Measurements from ENCODE around the gene FIGN.

DNA sequence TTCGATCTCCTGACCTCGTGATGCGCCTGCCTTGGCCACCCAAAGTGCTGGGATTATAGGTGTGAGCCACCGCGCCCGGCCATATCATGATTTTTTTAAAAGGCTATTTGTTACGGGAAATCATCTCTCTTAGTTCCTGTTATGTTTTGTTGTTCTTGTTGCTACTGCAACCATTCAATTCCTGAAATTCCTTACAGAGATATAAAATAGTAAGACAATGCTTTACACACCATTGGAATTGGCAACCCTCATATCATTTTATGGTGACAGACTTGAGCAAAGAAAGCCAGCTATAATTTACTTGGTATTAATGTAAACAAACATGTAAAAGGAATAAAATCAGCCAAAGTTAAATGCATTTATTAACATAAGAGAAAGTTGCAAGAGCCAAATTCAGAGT, 163.0 kb downstream of the FIGN start:
- TF ChIP-seq, protein P1, sequence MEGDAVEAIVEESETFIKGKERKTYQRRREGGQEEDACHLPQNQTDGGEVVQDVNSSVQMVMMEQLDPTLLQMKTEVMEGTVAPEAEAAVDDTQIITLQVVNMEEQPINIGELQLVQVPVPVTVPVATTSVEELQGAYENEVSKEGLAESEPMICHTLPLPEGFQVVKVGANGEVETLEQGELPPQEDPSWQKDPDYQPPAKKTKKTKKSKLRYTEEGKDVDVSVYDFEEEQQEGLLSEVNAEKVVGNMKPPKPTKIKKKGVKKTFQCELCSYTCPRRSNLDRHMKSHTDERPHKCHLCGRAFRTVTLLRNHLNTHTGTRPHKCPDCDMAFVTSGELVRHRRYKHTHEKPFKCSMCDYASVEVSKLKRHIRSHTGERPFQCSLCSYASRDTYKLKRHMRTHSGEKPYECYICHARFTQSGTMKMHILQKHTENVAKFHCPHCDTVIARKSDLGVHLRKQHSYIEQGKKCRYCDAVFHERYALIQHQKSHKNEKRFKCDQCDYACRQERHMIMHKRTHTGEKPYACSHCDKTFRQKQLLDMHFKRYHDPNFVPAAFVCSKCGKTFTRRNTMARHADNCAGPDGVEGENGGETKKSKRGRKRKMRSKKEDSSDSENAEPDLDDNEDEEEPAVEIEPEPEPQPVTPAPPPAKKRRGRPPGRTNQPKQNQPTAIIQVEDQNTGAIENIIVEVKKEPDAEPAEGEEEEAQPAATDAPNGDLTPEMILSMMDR (IDR thresholded peaks at IDR 0.05), result no peak
- TF ChIP-seq EP300 (IDR thresholded peaks at IDR 0.05), result no peak

Data from upper lobe of left lung (tissue), 4 donors.